CD4-positive, alpha-beta T cell (primary cell): ENCODE data around the gene IPO11. TPM values are rescaled to one million over a fixed set of nuclear protein-coding genes. Genes with fewer than 3 reads are reported as not detected.

ENCODE experiments used
- ATAC-seq: fragments of 200-7000 bp; cut with Tn5 transposase; one replicate; pipeline ENCODE4 v1.10.0; 2022; ENCODE audit warnings: mild to moderate bottlenecking; ENCODE audit not compliant: poor library complexity
- CTCF ChIA-PET: fragments of 350-600 bp; sonication (Branson Sonifier 250); formaldehyde crosslinking; loops from one replicate; lab custom pipeline; 2021; ENCODE audit warnings: antibody characterized with exemption, inconsistent platforms; lab: Charles Lee
- POLR2A ChIA-PET: fragments of 350-600 bp; sonication (Branson Sonifier 250); formaldehyde crosslinking; loops from one replicate; lab custom pipeline; 2021; ENCODE audit warnings: antibody characterized with exemption, inconsistent platforms; lab: Charles Lee
- DNase-seq, 14 experiments: peaks; one replicate each; pipeline ENCODE4 v3.0.0-alpha.2; 2013 to 2020; ENCODE audit warnings: mixed read lengths in 2 of 14
- H3K27ac ChIP-seq, 2 donors: one replicate each; pipeline versions ENCODE4 v1.5.1 to v1.7.0; 2013; ENCODE audit warnings: low read length in 2 of 2, low read depth in 1 of 2, mild to moderate bottlenecking in 1 of 2
- H3K27me3 ChIP-seq, 2 experiments: 1 replicate in 1 of 2; 2 replicates in 1 of 2; pipeline versions ENCODE4 v1.6.1 to v1.7.0; 2013; ENCODE audit warnings: low read length in 2 of 2, control low read depth in 1 of 2, mild to moderate bottlenecking in 1 of 2, moderate library complexity in 1 of 2; ENCODE audit not compliant: insufficient read depth in 2 of 2, control insufficient read depth in 1 of 2
- H3K36me3 ChIP-seq: one replicate; pipeline ENCODE4 v1.6.1; 2013; ENCODE audit warnings: low read length, control low read depth; ENCODE audit not compliant: insufficient read depth
- H3K4me1 ChIP-seq: one replicate; pipeline ENCODE4 v1.6.1; 2013; ENCODE audit warnings: low read length, control low read depth; ENCODE audit not compliant: insufficient read depth
- H3K4me3 ChIP-seq: one replicate; pipeline ENCODE4 v1.5.1; 2013; ENCODE audit warnings: mild to moderate bottlenecking, low read length, moderate library complexity
- H3K9me3 ChIP-seq, 2 experiments: 1 replicate in 1 of 2; 2 replicates in 1 of 2; pipeline versions ENCODE4 v1.6.1 to v1.7.0; 2013; ENCODE audit warnings: low read length in 2 of 2, mild to moderate bottlenecking in 2 of 2, control low read depth in 1 of 2, moderate library complexity in 1 of 2; ENCODE audit not compliant: control insufficient read depth in 1 of 2, insufficient read depth in 1 of 2
- H3K27ac Mint-ChIP-seq: one replicate; pipeline ENCODE4 v1.8.0; 2020; ENCODE audit warnings: mixed read lengths
- H3K27me3 Mint-ChIP-seq: one replicate; pipeline ENCODE4 v1.8.0; 2021; ENCODE audit warnings: mixed read lengths
- H3K36me3 Mint-ChIP-seq: one replicate; pipeline ENCODE4 v1.8.0; 2021; ENCODE audit warnings: low read depth, mixed read lengths
- H3K4me1 Mint-ChIP-seq: one replicate; pipeline ENCODE4 v1.8.0; 2021; ENCODE audit warnings: low read depth, mixed read lengths
- H3K4me3 Mint-ChIP-seq: one replicate; pipeline ENCODE4 v1.8.0; 2020; ENCODE audit warnings: mild to moderate bottlenecking, mixed read lengths
- H3K9me3 Mint-ChIP-seq: one replicate; pipeline ENCODE4 v1.8.0; 2020; ENCODE audit warnings: mixed read lengths
- intact Hi-C, 2 experiments: fragments of 100-400 bp; cut with DNase I in 1 of 2; cut with micrococcal nuclease in 1 of 2; formaldehyde crosslinking; loops; one replicate each; pipeline versions ENCODE4 v1.15.1 to v1.9.0; 2023 to 2025; cut with DNase I, micrococcal nuclease
- total RNA-seq, 174 experiments: library from RNA in 2 of 174; stranded (reverse) in 2 of 174; gene quantifications; one replicate each; pipeline ENCODE4 v1.2.3 and lab custom pipeline; 2021 to 2026
- TF ChIP-seq, protein P1 (sequence below): fragments of 200-600 bp; IDR thresholded peaks from one replicate; pipeline ENCODE4 v1.8.0; 2022; ENCODE audit warnings: antibody characterized with exemption, mild to moderate bottlenecking

The IPO11 gene
- total RNA-seq, 2 experiments from 2014 or later = 15.1 to 16.1 TPM

DNA sequence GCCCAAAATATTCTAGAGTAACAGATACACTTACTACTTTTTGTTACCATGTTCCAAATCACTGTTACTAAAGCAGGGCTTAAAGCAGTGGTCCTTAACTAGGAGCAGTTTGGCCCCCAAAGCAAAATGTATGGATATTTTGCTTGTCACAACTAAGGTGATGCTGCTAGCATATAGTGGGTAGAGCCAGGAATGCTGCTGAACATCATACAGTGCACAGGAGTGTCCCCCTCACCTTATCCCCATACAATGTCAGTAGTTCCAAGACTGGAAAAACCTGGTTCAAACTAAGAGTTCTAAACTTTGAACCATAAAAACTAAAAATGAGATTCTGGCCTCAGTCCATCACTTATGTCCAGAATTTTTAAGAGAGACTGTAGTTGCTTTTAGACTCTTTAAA is 36.9 kb upstream of the IPO11 start:
- ATAC-seq (no peak), DNase-seq (no peak)
- Histone ChIP-seq H3K9me3 (no peaks in the 10 kb centered on the region), H3K4me1 (no peaks in the 10 kb centered on the region), H3K4me3 (no peak overlapping the region), H3K27ac (no peak overlapping the region), H3K36me3 (peaks cover 86% of the 10 kb centered on the region), H3K27me3 (no peaks in the 10 kb centered on the region)
- Mint-ChIP-seq H3K27ac (peak overlapping the region; percentile 4), H3K36me3 (peaks cover 87% of the 10 kb centered on the region), H3K27me3 (no peaks in the 10 kb centered on the region), H3K4me1 (no peaks in the 10 kb centered on the region), H3K4me3 (no peak overlapping the region), H3K9me3 (no peaks in the 10 kb centered on the region)
- POLR2A ChIA-PET = no interaction called here
- CTCF ChIA-PET = no interaction called here
- intact Hi-C loops = no loop called here
- TF ChIP-seq, protein P1, sequence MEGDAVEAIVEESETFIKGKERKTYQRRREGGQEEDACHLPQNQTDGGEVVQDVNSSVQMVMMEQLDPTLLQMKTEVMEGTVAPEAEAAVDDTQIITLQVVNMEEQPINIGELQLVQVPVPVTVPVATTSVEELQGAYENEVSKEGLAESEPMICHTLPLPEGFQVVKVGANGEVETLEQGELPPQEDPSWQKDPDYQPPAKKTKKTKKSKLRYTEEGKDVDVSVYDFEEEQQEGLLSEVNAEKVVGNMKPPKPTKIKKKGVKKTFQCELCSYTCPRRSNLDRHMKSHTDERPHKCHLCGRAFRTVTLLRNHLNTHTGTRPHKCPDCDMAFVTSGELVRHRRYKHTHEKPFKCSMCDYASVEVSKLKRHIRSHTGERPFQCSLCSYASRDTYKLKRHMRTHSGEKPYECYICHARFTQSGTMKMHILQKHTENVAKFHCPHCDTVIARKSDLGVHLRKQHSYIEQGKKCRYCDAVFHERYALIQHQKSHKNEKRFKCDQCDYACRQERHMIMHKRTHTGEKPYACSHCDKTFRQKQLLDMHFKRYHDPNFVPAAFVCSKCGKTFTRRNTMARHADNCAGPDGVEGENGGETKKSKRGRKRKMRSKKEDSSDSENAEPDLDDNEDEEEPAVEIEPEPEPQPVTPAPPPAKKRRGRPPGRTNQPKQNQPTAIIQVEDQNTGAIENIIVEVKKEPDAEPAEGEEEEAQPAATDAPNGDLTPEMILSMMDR = no peak

DNA sequence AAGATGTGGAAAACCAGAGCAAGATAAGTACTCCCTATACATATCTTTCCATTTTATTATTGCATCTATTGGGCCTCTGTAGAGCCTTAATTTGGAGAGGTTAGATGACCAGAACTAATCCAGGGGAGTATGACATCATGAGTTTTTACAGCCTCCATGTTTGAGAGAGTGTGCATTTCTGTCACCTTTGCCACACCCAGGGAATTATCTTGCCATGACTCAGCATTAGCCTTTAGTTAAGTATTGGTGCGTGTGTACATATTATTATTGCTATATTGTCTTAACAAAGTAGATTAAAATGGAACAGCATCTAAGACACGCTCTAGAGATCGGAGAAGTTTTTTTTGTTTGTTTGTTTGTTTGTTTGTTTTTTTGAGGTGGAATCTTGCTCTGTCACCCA is 36.5 kb upstream of the IPO11 start:
- ATAC-seq (no peak), DNase-seq (no peak)
- TF ChIP-seq, protein P1 = no peak
- POLR2A ChIA-PET = no interaction called here
- Histone ChIP-seq H3K9me3 (no peaks in the 10 kb centered on the region), H3K4me3 (no peak overlapping the region), H3K27ac (no peak overlapping the region), H3K36me3 (peaks cover 86% of the 10 kb centered on the region), H3K4me1 (no peaks in the 10 kb centered on the region), H3K27me3 (no peaks in the 10 kb centered on the region)
- peaks cover 88% of the 10 kb centered on the region for H3K36me3 Mint-ChIP-seq
- CTCF ChIA-PET = no interaction called here
- H3K27ac Mint-ChIP-seq = peak overlapping the region; percentile 4
- intact Hi-C loops = no loop called here
- no peaks in the 10 kb centered on the region for H3K27me3 Mint-ChIP-seq
- no peak overlapping the region for H3K4me3 Mint-ChIP-seq
- H3K4me1 Mint-ChIP-seq = no peaks in the 10 kb centered on the region
- H3K9me3 Mint-ChIP-seq = no peaks in the 10 kb centered on the region

DNA sequence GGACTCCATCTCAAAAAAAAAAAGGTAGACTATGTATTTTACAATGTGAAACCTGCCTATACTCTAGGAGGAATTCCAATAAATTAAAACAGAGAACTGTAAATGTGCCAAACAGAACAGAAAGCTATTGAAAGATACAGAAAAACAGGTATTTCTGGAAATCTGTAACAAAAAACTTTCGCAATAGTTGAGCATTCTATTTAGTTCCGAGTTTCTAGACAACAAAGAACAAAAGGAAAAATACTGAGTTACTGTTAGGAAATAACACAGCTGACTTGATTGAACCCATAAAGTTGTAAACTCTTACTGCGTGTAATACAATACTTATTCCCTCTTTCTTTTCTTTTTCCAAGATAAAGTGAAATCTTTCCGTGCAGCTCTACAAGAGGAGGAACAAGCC is 27.4 kb upstream of the IPO11 start:
- Mint-ChIP-seq H3K4me3 (no peak overlapping the region), H3K4me1 (no peaks in the 10 kb centered on the region), H3K27ac (peak overlapping the region; percentile 26), H3K36me3 (peaks cover 79% of the 10 kb centered on the region), H3K9me3 (no peaks in the 10 kb centered on the region), H3K27me3 (no peaks in the 10 kb centered on the region)
- TF ChIP-seq, protein P1 = no peak
- POLR2A ChIA-PET = no interaction called here
- Histone ChIP-seq H3K27ac (no peak overlapping the region), H3K27me3 (no peaks in the 10 kb centered on the region), H3K36me3 (peaks cover 76% of the 10 kb centered on the region), H3K4me1 (no peaks in the 10 kb centered on the region), H3K4me3 (no peak overlapping the region), H3K9me3 (no peaks in the 10 kb centered on the region)
- intact Hi-C loops = no loop called here
- CTCF ChIA-PET = no interaction called here
- ATAC-seq = no peak
- DNase-seq = no peak
